Endodermal cell (in vitro differentiated cells): Measurements from ENCODE around the gene IDE. TPM values are rescaled to one million over a fixed set of nuclear protein-coding genes. Genes with fewer than 3 reads are reported as not detected.
"Not testable (repeated sequence)": the region's sequence is repeated elsewhere in the genome, so short reads cannot be mapped to it uniquely, and the experiment has no call there.

Experiments used
- DNase-seq: peaks from one replicate; pipeline ENCODE4 v3.0.0-alpha.2; 2017
- H3K27ac ChIP-seq: 2 replicates; pipeline ENCODE4 v1.5.1; 2013; ENCODE audit warnings: mild to moderate bottlenecking, low read depth, low read length, moderate library complexity
- H3K27me3 ChIP-seq: 2 replicates; pipeline ENCODE4 v1.6.1; 2013; ENCODE audit warnings: mild to moderate bottlenecking, low read length, moderate library complexity; ENCODE audit not compliant: insufficient read depth, control insufficient read depth, poor library complexity, severe bottlenecking
- H3K36me3 ChIP-seq: 2 replicates; pipeline ENCODE4 v1.7.0; 2013; ENCODE audit warnings: mild to moderate bottlenecking, low read length, moderate library complexity; ENCODE audit not compliant: control insufficient read depth, insufficient read depth
- H3K4me1 ChIP-seq: one replicate; pipeline ENCODE4 v1.7.0; 2013; ENCODE audit warnings: low read length; ENCODE audit not compliant: control insufficient read depth, insufficient read depth
- H3K4me3 ChIP-seq: 2 replicates; pipeline ENCODE4 v1.5.1; 2013; ENCODE audit warnings: mild to moderate bottlenecking, low read length, moderate library complexity
- H3K9ac ChIP-seq: 2 replicates; pipeline ENCODE4 v1.6.1; 2013; ENCODE audit warnings: mild to moderate bottlenecking, low read length, moderate library complexity; ENCODE audit not compliant: poor library complexity, severe bottlenecking; ENCODE audit errors: extremely low read depth
- H3K9me3 ChIP-seq: 2 replicates; pipeline ENCODE4 v1.6.1; 2013; ENCODE audit warnings: mild to moderate bottlenecking, low read length, moderate library complexity; ENCODE audit not compliant: control insufficient read depth
- H3K27ac Mint-ChIP-seq: 2 replicates; pipeline ENCODE4 v1.8.0; 2020; ENCODE audit warnings: mixed read lengths
- H3K27me3 Mint-ChIP-seq: 2 replicates; pipeline ENCODE4 v1.8.0; 2021; ENCODE audit warnings: mild to moderate bottlenecking, mixed read lengths; ENCODE audit not compliant: insufficient read depth
- H3K36me3 Mint-ChIP-seq: 2 replicates; pipeline ENCODE4 v1.8.0; 2020; ENCODE audit warnings: low read depth, mixed read lengths
- H3K4me1 Mint-ChIP-seq: 2 replicates; pipeline ENCODE4 v1.8.0; 2020; ENCODE audit warnings: mixed read lengths
- H3K4me3 Mint-ChIP-seq: 2 replicates; pipeline ENCODE4 v1.8.0; 2020; ENCODE audit warnings: mild to moderate bottlenecking, moderate library complexity, mixed read lengths
- H3K9me3 Mint-ChIP-seq: 2 replicates; pipeline ENCODE4 v1.8.0; 2020; ENCODE audit warnings: mild to moderate bottlenecking, mixed read lengths
- CTCF ChIP-seq: fragments of 200-600 bp; sonication (generic); conservative IDR thresholded peaks from 2 replicates; pipeline ENCODE4 v1.5.0; 2021; ENCODE audit warnings: antibody characterized with exemption, mild to moderate bottlenecking
- WGBS, 2 experiments: methylation state at CpG; one replicate each; pipeline versions ENCODE4 v1.1.5 to v1.1.7; 2013; ENCODE audit warnings: missing lambda C conversion rate in 2 of 2, mixed read lengths in 1 of 2; ENCODE audit not compliant: insufficient coverage in 1 of 2, insufficient read length in 1 of 2; 5-methylcytosine and 5-hydroxymethylcytosine counted together
- total RNA-seq, 2 donors: library from RNA; stranded (reverse); fragmentation: NEBNext Ultra II Directional in 1 of 2; extraction: Animal tissue kit (Norgen Biotek cat#: 25700) in 1 of 2; gene quantifications; 2 replicates in 1 of 2; 3 replicates in 1 of 2; pipeline ENCODE4 v1.2.1, GENCODE V29; 2021

The IDE gene
- total RNA-seq, 2 donors from 2014 or later = 56.3 to 63.3 TPM

- no peak overlapping the region for H3K4me3 ChIP-seq
- no peak overlapping the region for H3K27ac ChIP-seq
- no peaks in the 10 kb centered on the region for H3K27me3 ChIP-seq
- no peaks in the 10 kb centered on the region for H3K9me3 Mint-ChIP-seq
- no peaks in the 10 kb centered on the region for H3K36me3 ChIP-seq
- H3K27ac Mint-ChIP-seq = no peak overlapping the region
- peaks cover 7% of the 10 kb centered on the region for H3K27me3 Mint-ChIP-seq
- no peak for DNase-seq
- H3K9me3 ChIP-seq = no peaks in the 10 kb centered on the region
- H3K4me1 ChIP-seq = no peaks in the 10 kb centered on the region
- WGBS, 2 experiments = 89 to 91% methylated on average over 8 to 9 of the region's 9 CpGs
- TF ChIP-seq CTCF = no peak
- H3K4me3 Mint-ChIP-seq = no peak overlapping the region
- peaks cover 8% of the 10 kb centered on the region for H3K4me1 Mint-ChIP-seq
- H3K36me3 Mint-ChIP-seq = no peaks in the 10 kb centered on the region
- no peak overlapping the region for H3K9ac ChIP-seq
Observed at GRCh38 chr10:92407305-92408016, 166.4 kb downstream of the IDE start.

- H3K36me3 ChIP-seq = no peaks in the 10 kb centered on the region
- Mint-ChIP-seq H3K27me3 (peaks cover 7% of the 10 kb centered on the region), H3K27ac (no peak overlapping the region), H3K4me3 (no peak overlapping the region), H3K36me3 (no peaks in the 10 kb centered on the region), H3K9me3 (no peaks in the 10 kb centered on the region), H3K4me1 (peaks cover 8% of the 10 kb centered on the region)
- WGBS, 2 experiments = 84 to 97% methylated on average over 4 to 6 of the region's 6 CpGs
- H3K9me3 ChIP-seq = no peaks in the 10 kb centered on the region
- H3K27ac ChIP-seq = no peak overlapping the region
- H3K4me3 ChIP-seq = no peak overlapping the region
- peak; percentile 51 for DNase-seq
- no peaks in the 10 kb centered on the region for H3K4me1 ChIP-seq
- TF ChIP-seq CTCF = no peak
- no peaks in the 10 kb centered on the region for H3K27me3 ChIP-seq
- no peak overlapping the region for H3K9ac ChIP-seq
Observed at GRCh38 chr10:92405419-92405924, 168.4 kb downstream of the IDE start.

GRCh38 chr10:92404612-92405418, 169.1 kb downstream of the IDE start:
- no peaks in the 10 kb centered on the region for H3K9me3 Mint-ChIP-seq
- no peak overlapping the region for H3K4me3 Mint-ChIP-seq
- H3K27me3 Mint-ChIP-seq = peaks cover 7% of the 10 kb centered on the region
- Histone ChIP-seq H3K4me1 (no peaks in the 10 kb centered on the region), H3K27me3 (no peaks in the 10 kb centered on the region), H3K9ac (no peak overlapping the region), H3K4me3 (no peak overlapping the region), H3K36me3 (no peaks in the 10 kb centered on the region), H3K9me3 (no peaks in the 10 kb centered on the region), H3K27ac (no peak overlapping the region)
- DNase-seq = no peak
- WGBS, 2 experiments = 79 to 84% methylated on average over 7 to 10 of the region's 10 CpGs
- no peak overlapping the region for H3K27ac Mint-ChIP-seq
- H3K36me3 Mint-ChIP-seq = no peaks in the 10 kb centered on the region
- TF ChIP-seq CTCF = no peak
- H3K4me1 Mint-ChIP-seq = peaks cover 8% of the 10 kb centered on the region

GRCh38 chr10:92402234-92402633, 171.7 kb downstream of the IDE start:
- not testable (repeated sequence) for H3K36me3 ChIP-seq, H3K27ac Mint-ChIP-seq, H3K27ac ChIP-seq, H3K4me1 Mint-ChIP-seq, H3K4me3 ChIP-seq, H3K36me3 Mint-ChIP-seq, H3K9me3 ChIP-seq, H3K4me3 Mint-ChIP-seq, H3K4me1 ChIP-seq, DNase-seq, H3K27me3 Mint-ChIP-seq, H3K9ac ChIP-seq, H3K27me3 ChIP-seq
- WGBS, 2 experiments = 91 to 100% methylated on average over 1 to 5 of the region's 5 CpGs
- H3K9me3 Mint-ChIP-seq = peaks cover 13% of the 10 kb centered on the region
